Astrocyte of the cerebellum (primary cell): ENCODE measurements around the gene CERS6.

Experiments used
- DNase-seq: peaks from one replicate; pipeline ENCODE4 v3.0.0-alpha.2; 2011; ENCODE audit warnings: low read depth
- H3K4me3 ChIP-seq: 2 replicates; pipeline ENCODE4 v1.5.1; 2011; ENCODE audit warnings: mild to moderate bottlenecking, low read depth, low read length, moderate library complexity
- CTCF ChIP-seq: IDR thresholded peaks from 2 replicates; pipeline ENCODE4 v1.5.1; 2012; ENCODE audit warnings: low read length, low read depth, moderate library complexity, mild to moderate bottlenecking; ENCODE audit errors: missing control alignments
- in situ Hi-C: cut with HindIII; loops from 2 replicates; pipeline ENCODE4 v1.10.0; 2017; ENCODE audit warnings: low sequenced_read_pairs

CERS6 gene

GRCh38 chr2:168734199-168734760 is 278.2 kb downstream of the CERS6 start:
- in situ Hi-C loops, result no loop called here
- DNase-seq, result no peak
- no peak overlapping the region for H3K4me3 ChIP-seq
- TF ChIP-seq CTCF, result no peak

DNA sequence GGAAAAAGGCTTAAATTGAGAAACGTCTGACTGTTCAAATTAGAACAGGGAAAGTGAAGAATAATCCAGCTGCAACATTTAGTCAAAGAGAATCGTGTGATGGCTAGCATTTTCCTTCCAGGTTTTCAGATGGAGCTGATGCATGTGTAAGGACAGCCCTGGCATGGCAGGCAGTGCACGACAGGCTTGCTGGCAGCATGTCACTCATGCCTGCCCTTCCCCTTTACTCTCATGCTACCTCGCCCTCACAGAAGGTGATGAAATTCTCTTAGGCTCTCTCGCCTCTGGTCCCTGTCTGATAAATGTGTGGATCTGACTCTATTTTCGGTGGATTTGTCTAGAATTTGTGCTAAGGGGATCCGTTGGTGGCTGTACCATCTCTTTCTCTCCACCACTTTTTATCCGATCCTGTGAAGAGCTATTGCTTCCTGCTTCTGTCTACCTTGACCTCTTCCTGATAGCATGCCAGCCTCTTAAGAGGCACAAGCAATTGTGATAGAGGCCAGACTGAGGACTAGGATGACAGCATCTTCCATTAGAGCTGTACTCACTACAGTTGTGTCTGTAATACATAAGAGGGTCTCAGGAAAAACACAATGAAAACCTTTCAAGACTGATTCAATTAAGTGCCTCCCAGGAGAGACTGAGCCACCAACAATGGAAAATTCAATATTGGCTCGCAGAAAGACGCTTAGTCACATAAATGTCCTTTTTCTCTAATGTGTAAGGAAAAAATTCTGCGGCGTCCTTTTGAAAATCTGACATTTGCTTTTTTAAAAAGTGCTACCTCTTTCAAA is 280.8 kb downstream of the CERS6 start:
- no peak overlapping the region for H3K4me3 ChIP-seq
- no peak for DNase-seq
- in situ Hi-C loops, result no loop called here
- TF ChIP-seq CTCF, result no peak

DNA sequence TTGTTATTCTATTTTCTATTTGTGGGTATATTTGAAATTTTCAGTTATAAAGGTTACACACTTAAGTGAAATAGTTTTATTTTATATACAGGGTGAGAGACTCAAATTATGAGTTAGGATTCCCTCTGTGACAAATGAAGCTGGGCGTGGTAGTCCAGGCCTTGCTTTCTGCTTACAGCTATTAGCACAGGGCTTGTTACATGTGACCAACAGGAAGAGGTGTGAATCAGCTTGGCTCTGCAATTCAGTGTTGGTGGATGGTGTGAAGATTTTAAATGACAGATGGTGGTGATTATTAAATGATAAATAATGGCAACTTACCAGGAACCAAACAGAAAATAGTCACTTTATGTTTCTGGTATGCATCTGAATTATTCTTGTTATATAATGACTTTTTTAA is 282.0 kb downstream of the CERS6 start:
- no peak for DNase-seq
- in situ Hi-C loops, result no loop called here
- H3K4me3 ChIP-seq, result no peak overlapping the region
- TF ChIP-seq CTCF, result no peak

- in situ Hi-C loops, result no loop called here
- no peak for TF ChIP-seq CTCF
- no peak overlapping the region for H3K4me3 ChIP-seq
- no peak for DNase-seq
Observed at GRCh38 chr2:168740360-168740759, 284.3 kb downstream of the CERS6 start.

GRCh38 chr2:168740788-168741187 is 284.7 kb downstream of the CERS6 start:
- no peak for TF ChIP-seq CTCF
- in situ Hi-C loops, result no loop called here
- H3K4me3 ChIP-seq, result no peak overlapping the region
- no peak for DNase-seq

GRCh38 chr2:168742258-168742932 is 286.3 kb downstream of the CERS6 start:
- TF ChIP-seq CTCF, result no peak
- in situ Hi-C loops, result no loop called here
- no peak for DNase-seq
- no peak overlapping the region for H3K4me3 ChIP-seq
